ENCODE measurements around the gene GAS6. TPM values are rescaled to one million over a fixed set of nuclear protein-coding genes. Genes with fewer than 3 reads are reported as not detected.

The GAS6 gene
- 136 and 138 TPM in 2 replicates for total RNA-seq (2014; rRNA removed; shearing (Covaris generic))
- 338 and 350 TPM in 2 replicates for polyA plus RNA-seq (2015; cell fraction: cytosol; rRNA removed)
- polyA plus RNA-seq (2015; cell fraction: nucleus; rRNA removed): 351 and 364 TPM in 2 replicates

DNA sequence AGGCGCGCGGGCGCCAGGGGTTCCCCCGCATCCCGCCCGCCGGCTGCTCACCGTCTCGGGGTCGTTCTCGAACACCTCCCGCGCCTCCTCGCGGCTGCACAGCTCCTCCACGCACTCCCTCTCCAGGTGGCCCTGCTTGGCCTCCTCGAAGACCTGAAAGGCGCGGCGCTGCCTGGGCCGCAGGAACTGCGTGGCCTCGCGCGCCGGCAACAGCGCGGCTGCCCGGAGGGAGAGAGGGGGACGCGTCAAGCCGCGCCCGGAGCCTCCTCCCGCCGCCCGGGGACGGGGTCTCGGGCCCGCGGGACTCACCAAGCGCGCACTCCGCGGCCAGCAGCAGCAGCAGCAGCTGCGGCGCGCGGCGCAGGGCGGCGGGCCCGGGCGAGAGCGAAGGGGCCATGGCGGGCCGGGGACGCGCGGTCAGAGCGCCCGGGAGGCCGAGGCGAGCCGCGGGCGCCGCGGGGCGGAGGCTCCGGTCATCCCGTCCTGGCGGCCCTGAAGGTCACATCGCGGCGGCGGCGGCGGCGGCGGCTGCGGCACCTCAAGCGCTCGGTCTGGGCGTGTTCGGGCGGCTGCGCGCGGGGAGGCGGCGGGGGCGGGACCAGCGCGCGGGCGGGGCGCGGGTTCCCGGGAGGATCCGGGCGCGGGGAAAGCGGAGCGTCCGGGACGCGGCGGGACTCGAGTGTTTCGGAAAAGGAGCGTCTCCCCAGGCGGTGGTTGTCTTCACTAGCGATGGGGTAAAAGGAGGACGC is at the start of gene GAS6:
GAS6 (minus strand) TSS at position 553 of the 749 bp plus-strand sequence; CDS start at position 397, 156 bp downstream.
- DNase-seq (ENCODE audit: low read depth): no peak

DNA sequence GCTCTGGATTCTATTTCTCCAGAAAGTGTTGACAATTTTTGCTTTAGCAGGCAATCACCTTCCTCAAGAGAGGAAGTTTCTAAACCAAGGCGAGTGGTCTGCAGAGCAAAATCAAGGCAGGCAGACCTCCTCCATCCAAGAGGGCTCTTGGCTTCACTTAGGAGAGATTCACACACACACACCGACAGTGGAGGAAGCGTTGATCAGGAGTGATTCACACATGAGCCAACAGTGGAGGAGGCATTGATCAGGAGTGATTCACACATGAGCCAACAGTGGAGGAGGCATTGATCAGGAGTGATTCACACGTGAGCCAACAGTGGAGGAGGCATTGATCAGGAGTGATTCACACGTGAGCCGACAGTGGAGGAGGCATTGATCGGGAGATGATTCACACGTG is 49.5 kb upstream of the GAS6 start:
- peak; percentile 64 for DNase-seq (ENCODE audit: low read depth)

DNA sequence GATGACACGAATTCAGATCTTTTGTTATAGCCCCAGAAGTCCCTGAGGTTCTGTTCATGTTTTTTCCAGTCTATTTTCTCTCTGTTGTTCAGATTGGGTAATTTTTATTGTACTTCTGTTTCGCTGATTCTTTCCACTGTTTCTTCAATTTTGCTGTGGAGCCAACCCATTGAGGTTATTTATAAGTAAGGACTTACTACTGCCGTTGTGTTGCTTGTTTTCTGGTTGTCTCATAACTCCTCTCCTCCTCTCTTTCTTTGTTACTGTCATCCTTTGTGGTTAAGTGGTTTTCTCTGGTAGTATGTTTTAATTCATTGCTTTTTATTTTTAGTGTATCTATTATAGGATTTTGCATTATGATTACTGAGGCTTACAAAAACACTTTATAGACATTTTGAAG is 48.7 kb upstream of the GAS6 start:
- DNase-seq (ENCODE audit: low read depth): no peak

DNA sequence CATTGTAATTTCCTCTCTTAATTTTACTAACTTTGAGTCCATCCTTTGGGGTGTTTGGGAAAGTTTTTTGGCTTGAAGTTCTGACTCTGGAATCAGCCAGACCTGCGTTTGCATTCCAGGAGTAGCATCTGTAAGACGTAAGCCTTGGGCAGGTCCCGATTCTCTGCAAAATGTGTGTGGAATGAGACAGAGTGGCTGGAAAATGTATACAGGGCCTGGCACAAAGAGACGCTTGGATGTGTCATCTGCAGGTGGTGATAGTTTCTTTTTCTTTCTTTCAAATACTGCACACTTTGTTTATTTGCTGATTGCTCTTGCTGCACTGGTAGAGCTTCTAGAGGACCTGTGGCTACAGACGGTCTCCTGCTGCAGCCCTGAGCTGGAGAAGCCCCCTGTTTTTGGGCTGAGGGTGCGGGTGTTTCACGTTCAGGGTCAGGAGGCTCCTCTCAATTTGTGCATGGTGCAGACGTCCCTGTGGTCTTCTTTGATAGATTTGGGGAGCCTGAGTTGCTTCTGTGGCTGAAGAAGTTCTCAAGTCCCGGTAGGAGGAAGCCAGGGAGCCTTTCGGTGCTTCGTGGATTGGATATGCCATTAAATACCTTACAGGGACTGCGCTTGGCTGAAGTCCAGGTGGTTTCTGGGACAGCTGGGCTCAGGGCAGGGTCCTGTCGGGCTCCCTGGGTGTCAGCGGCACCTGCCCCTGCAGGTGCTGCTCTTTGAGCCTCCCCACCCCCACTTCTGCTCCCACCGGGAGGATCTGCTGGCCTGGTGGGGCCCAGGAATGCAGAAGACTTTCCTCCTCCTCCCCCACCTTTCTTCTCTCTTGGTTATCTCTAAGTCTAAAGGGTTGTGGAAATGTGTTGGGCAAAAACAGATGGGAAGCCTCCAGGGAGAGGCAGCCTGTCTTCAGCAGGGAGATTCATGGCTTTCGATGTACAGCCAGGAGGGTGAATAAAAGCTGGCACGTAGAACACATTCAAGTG is 44.0 kb upstream of the GAS6 start:
- DNase-seq (ENCODE audit: low read depth): peak; percentile 83

DNA sequence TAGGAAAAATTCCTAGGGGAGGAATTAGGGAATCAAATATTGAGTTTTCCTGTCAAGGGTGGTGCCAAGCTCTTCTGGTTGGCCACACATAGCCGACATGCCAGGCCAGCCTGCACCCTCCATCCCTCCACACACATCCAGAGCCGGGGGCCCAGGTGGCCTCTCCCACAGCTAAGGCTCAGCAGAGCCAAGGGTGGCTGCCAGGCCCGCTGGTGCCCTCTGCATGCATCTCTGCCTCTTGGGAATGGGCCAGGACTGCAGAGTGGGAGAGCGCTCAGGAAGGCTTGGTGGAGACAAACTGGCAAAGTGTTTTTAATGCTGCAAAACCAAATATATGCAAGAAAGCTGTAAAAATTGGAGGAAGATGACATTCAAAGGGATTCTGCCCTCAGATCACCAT is 42.7 kb upstream of the GAS6 start:
- DNase-seq (ENCODE audit: low read depth): peak; percentile 46

DNA sequence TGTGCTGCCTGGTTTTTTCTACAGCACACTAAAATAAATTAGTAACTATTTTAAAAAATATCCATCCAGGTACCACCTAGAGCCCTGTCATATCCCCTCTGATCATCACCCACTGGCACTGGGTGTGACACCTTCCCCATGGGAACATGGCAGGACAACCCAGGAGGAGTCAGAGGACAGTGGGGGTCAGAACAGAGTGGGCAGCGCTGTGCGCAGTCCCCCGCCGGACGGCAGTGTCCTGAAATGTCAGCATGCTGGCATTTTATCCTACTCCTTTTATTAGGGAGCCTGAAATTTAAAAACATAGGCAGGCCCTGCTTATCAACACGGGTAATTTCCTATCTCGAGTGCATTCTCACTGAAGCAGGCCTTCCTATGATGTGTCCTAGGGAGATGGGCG is 42.1 kb upstream of the GAS6 start:
- DNase-seq (ENCODE audit: low read depth): no peak

DNA sequence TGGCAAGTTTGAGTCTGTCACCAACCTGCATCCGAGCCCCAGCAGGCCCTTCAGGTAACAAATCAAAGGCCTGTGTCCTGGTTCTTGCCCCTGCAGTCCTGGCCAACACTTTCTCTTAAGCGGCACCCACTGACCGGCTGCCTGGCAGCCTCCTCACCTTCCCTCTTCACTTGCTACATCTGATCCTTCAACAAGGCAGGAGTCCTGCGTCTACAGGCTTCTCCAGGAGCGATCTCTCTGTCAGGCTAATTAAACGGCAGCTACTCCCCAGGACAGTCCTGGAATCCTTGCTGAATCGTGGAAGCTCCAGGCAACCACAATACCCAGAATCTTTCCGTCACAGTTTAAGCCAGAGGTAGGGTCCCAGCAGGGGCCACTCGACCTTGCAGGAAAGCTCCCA is 41.1 kb upstream of the GAS6 start:
- DNase-seq (ENCODE audit: low read depth): no peak

DNA sequence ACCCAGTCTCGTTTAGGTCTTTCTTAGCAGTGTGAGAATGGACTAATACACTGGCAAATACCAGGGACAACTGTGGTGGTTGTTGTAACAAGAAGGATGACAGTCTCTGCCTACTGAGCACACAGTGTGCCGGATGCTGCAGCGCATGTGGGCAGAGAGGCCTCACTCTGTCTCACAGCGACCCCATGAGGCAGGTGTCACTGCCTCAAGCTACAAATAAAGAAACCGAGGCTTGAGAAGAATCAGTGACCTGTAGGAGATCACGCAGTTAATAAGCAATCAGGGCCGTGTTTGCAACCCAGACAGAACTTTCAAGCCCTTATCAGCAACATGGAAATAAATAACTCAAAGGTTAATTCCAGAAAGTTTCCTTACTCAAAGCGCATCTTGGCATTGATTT is 40.5 kb upstream of the GAS6 start:
- no peak for DNase-seq (ENCODE audit: low read depth)

DNA sequence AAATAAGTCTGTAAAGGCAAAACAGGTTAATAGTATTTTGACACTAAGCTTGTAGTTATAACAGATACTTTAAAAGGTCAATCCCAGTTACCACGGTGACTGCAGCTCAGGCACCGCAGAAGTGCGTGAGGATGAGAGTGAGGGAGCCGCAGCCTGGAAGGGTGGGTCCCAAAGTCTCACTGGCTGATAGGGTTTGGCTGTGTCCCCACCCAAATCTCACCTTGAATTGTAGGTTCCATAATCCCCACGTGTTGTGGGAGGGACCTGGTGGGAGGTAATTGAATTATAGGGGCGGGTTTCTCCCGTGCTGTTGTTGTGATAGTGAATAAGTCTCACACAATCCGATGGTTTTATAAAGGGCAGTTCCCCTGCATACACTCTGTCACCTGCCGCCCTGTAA is 40.0 kb upstream of the GAS6 start:
- DNase-seq (ENCODE audit: low read depth): no peak

DNA sequence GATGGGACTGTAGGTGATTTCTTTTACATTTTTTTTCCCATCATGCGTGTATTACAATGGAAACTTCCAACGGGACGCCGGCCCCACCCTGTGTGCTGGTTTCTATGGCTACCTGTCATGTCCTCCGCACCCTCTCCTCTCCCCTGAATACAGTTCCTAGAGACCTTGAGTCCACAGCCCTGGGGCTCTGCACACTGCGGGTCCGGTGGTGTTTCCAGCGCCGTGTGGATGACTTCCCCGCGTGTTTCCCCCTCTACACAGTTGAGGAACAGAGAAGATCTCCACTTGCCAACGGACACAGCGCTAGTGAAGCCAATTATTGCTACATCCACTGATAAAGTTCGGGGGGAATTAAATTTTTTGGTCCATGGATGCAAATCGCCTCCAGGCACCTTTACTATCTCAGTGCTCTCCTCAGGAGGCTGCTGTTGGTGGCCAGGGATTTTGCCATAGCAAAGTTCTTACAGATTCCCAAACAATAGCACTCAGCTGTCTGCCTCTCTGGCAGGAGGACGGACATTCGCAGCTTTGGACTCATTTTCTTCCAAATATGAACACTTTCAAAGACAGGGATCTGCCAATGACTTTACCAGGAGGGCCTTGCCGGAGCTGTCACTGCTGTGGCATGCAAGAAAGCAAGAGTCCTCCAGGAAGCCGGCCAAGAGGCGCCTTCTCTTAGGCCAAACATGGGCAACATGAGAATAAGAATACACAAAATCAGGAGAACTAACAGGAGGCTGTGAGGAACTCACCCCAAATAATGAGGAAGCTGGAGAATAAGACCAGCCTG is 39.3 kb upstream of the GAS6 start:
- DNase-seq (ENCODE audit: low read depth): no peak

DNA sequence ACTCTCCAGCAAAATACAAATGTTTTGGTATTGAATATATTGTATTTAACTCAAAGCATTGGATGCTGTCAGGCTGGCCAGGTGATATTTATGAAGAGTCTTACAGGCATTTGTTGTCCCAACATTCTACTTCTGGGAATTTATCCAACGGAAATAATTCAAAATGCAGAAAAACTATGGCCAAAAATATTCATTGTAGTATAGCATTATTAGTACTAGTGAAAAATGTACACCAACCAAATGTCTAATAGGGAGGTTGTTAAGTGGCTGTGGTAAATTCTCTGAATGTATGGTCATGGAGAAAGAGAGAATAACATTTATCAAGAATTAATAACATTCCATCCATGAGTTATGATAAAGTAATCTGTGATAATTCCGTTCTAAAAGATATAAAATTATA is 38.6 kb upstream of the GAS6 start:
- no peak for DNase-seq (ENCODE audit: low read depth)

DNA sequence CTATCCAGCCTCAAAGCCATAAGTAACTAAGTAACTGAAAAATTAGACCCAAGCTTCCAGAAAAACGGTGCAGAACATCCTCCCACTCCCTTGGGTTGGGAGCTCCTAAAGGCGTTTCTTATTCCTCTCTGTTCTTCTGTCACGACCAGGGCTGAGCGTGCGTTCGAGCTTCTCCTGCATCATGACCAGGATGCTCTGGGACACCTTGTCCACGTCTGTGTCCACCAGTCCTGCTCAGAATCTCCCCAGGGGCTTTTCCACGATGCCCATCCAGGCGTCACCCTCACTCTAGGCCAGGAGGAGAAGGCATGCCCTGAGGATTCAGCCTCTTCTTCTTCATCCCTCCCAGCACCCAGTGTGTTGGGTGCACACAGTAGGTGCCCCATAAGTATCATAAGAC is 37.8 kb upstream of the GAS6 start:
- no peak for DNase-seq (ENCODE audit: low read depth)

DNA sequence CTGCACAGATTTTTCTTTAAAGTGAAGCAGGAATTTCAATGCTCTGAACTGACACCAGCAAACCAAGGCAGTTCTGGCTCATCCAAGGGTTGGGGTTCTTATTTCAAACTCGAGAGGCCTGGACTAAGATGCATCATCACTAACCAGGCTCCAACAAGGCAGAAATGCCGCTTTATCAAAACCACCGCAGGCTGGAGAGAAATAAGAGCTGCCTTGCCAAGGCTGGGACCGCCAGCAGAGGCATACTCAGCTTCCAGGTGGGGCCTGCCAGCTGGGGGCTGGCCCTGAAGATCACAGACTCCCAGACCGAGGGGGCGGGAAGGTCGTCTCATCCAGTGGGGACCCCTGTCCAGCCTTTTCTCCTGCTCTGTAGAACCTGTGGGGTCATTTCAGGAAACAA is 37.4 kb upstream of the GAS6 start:
- no peak for DNase-seq (ENCODE audit: low read depth)

DNA sequence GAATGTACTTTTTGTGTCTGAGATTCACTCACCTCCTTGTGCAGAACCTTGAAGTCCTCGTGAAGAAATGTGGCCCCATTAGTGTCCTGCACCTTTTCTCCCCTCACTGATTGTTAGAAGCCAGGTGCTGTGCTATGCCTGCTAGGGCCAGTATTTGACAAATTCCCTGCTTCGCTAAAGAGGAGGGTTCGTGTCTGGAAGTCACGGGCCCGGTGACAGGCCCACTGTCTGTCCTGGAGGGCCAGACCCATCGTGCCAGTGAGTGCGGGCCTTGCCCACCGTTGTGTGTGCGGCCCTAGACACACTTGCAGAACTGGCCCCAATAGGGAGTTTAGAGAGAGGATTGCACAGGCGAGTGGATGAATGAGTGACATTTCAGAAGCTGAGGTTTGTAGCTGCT is 36.8 kb upstream of the GAS6 start:
- DNase-seq (ENCODE audit: low read depth): no peak

DNA sequence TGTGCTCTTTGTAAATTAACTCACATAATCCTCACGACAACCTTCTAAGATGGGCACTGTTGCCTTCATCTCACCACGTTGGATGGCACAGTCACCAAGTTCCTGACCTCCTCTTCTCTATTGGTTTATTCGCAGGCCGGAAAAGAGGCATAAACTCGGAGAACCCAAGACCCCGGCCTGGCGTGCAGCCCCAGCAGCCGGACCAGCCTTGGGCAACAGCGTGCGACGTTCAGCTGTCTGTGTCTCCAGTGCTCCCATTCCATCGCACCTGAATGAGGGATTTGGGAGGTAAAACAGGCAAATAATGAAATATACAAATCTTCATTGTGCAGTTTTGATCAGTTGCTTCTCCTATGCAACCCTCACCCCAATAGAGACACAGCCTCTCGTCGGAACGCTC is 34.5 kb upstream of the GAS6 start:
- DNase-seq (ENCODE audit: low read depth): no peak

DNA sequence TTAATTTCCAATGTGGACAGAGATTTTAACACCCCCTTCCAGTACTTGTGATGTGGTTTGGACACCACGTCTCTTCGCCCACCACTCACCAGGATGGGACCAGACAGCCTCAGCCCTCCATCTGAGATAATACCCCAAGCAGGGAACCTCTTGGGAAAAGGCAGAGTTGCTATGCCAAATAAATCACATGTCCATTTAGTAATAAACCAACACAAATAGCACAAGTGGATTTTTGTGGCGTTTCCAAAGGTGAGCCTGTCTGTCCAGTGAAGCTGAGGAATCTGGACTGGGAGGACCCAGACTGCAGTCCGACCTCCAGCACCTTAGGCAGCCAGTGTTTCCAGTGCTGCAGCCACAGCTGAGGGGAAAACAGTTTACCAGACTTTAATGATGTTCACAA is 34.1 kb upstream of the GAS6 start:
- no peak for DNase-seq (ENCODE audit: low read depth)

DNA sequence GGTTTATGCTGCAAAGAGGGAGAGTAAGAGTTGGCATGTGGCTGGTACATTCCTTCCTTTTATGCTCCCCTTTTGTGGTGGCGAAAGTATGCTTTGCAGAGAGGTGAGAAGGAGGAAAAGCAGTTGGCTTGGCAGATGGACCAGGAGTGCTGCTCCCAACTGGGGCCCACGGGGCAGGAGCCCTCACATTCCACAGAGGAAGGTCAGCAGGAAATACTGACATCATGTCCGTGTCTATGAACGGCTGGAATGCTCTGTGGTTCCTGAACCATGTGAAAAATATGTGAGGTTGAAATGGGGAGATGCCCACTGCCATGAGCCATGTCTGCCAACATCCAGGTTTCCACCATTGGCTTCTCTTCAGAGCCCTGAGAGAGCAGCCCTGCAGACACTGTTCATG is 33.3 kb upstream of the GAS6 start:
- DNase-seq (ENCODE audit: low read depth): peak; percentile 99

DNA sequence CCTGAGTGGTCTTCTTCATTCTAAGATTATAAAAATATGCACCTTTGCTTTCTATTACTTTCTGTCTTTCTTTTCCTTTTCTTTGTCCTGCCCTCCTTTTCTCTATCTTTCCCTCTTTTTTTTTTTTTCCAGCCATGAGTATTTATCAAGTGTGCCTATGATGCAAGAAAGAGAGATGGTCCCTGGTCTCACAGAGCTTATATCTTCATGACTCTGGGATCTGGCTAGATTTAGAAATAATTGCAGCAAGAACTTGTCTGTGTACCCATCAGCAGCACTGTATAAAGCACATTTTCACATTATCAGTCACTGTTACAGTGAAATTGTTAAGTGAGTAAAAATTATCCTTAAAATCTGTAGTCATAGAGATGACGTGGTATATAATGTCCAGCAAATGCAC is 31.6 kb upstream of the GAS6 start:
- DNase-seq (ENCODE audit: low read depth): no peak

DNA sequence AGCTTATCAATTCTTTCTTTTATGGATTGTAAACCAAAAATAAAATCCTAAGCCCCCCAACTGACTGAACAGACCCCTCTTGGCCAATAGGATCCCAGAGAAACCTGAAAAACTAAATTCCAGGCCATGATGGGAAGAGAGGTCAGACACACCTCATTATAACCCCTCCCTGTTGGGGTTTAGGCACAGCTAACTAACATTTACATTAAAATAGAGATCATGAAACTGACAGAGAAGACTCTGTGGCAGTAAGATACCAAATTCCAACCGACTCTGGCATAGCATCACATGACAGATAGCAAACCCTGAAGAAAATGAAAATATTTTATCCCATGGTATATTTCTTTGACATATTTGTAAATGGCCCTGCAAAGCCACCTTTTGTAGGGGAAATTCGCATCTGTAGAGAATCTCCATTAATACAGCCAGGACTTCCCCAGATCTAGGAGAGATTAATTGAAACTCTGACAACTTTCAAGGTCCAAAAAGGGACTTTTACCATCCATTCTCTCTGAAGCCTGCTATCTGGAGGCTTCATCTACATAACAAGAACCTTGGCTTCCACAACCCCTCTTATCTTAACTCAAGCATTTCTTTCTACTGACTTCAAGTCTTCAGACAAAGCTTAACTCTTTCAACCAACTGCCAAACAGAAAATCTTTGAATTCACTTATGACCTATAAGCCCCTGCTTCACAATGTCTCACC is 27.1 kb upstream of the GAS6 start:
- no peak for DNase-seq (ENCODE audit: low read depth)

DNA sequence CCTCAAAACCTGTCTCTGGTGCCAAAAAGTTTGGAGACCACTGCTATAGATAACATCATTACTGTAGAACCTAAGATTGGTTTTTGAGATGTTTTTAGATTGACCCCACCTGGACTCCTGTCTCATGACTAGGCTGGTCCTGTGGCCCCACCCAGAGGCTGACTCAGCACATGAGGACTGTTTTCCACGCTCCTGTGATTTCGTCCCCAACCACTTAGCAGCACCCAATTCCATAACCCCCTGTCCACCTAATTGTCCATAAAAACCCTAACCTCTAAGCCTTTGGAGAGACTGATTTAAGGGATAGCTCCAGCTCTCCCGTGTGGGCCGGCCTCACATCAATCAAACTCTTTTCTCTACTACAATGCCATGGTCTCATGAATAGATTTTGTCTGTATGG is 25.6 kb upstream of the GAS6 start:
- no peak for DNase-seq (ENCODE audit: low read depth)
